ENCODE results near the gene PAPPA.

Gene PAPPA

DNA sequence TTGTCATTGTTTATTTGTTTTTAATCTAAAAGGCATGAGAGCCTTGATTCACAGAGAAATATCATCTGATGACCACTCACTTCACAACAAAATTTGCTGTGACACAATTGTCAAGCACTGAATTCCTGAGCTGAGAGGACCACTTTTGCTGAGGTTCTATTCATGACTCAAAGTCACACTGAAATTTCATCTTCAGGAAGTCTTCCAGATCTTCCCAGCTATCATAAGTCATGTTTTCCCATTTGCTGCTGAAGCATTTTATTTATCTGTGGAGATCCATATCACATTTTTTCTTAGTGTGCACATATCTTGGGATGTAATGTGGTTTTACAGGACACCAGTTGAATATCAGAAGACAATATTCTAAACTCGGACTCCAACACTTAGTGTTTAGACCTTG, 278.5 kb downstream of the PAPPA start:
- no peak for DNase-seq

DNA sequence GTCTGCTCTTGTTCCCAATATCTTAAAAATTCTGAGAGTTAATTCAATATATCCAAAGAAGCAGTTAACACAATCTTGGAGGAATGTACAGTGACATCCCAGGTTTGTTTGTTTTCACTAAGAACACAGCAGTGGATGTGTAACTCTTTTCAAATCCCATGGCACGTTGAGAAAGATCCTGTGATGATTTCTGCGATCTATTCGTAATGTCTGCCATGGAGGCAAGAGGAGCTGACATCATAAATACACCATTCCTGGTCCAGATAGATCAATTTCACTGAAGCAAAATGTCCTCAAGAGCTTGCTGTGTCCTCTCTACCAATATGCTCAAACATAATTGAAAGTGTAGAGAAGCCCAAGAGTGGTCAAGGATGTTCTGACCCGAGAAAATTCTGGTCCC, 280.7 kb downstream of the PAPPA start:
- DNase-seq: no peak

DNA sequence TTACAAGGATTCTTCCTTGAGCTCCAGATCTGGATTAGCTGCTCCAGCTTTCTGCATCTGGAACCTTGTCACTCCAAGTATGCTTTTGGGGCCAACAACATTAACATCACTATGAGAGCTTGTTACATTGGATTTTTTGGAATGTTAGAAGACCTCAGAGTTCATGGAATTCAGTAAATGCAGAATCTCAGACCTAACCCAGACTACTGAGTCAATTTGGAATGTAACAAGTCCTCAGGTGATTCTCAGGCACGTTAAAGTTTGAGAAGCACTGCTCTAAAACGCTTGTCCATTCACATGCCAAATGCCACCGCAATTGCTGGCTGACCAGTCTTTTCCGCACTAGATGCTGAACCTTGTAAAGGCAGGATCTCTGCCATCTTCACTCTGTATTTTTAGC, 282.1 kb downstream of the PAPPA start:
- DNase-seq: no peak

GRCh38 chr9:116436121-116436520, 282.5 kb downstream of the PAPPA start:
- no peak for DNase-seq

- no peak for DNase-seq
These were observed 284.1 kb downstream of the PAPPA start for GRCh38 chr9:116437411-116438370.

- DNase-seq: no peak
These were observed 288.9 kb downstream of the PAPPA start for GRCh38 chr9:116442528-116442927.

DNA sequence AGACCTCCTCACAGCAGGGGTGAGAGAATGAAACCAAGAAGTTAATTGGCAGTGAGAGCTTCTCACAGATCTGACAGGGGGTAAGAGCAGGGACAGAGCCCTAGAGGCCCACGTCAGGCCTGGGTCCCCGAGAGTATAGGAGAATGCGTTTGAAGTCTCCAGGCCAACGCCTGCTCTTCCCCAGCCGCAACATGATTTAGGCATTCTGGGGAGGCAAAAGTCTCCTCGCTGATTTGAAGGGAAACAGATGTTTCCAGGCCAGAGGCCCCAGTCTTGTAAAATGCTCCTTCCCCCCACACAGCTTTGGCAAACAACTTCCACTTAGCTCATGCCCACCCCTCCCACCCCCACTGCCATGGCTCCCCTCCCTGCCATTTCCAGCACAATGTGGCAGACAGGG, 294.3 kb downstream of the PAPPA start:
- peak; percentile 16 for DNase-seq

- DNase-seq: no peak
These were observed 294.8 kb downstream of the PAPPA start for GRCh38 chr9:116448431-116448830.

GRCh38 chr9:116449949-116450348, 296.4 kb downstream of the PAPPA start:
- DNase-seq: no peak

GRCh38 chr9:116450378-116451139, 297.0 kb downstream of the PAPPA start:
- DNase-seq: peak; percentile 23

- DNase-seq: peak; percentile 53
These were observed 298.0 kb downstream of the PAPPA start for GRCh38 chr9:116451500-116452115.
